Stimulated activated CD8-positive, alpha-beta memory T cell treated with anti-CD3 and anti-CD28 coated beads, Interleukin-4, amount 100 ng/mL, for 1 hour (primary cell): ENCODE data around the gene INIP.
A peak's percentile ranks its signal among the peaks of the same experiment; 100 is the strongest.

Experiments used
- DNase-seq, 2 donors: peaks; one replicate each; pipeline ENCODE4 v3.0.0-alpha.2; 2020; ENCODE audit warnings: low read depth in 2 of 2, low spot score in 1 of 2

INIP gene

GRCh38 chr9:112717661-112718331 lies at the start of gene INIP:
INIP (minus strand) TSS chr9:112718117; CDS start chr9:112716485, 1,632 bp downstream.
- DNase-seq, result peak; percentile 91 to 95

GRCh38 chr9:112765281-112765680 lies 47.4 kb upstream of the INIP start:
- no peak for DNase-seq

GRCh38 chr9:112764837-112765236 lies 46.9 kb upstream of the INIP start:
- DNase-seq, result no peak

GRCh38 chr9:112764344-112764743 lies 46.4 kb upstream of the INIP start:
- no peak for DNase-seq

- no peak for DNase-seq
These were observed 45.0 kb upstream of the INIP start for GRCh38 chr9:112762726-112763518.

- no peak for DNase-seq
These were observed 44.2 kb upstream of the INIP start for GRCh38 chr9:112761912-112762655.

GRCh38 chr9:112760821-112761220 lies 42.9 kb upstream of the INIP start:
- DNase-seq, result no peak

GRCh38 chr9:112757940-112758339 lies 40.0 kb upstream of the INIP start:
- no peak for DNase-seq

- DNase-seq, result no peak
These were observed 39.5 kb upstream of the INIP start for GRCh38 chr9:112757282-112757883.

- DNase-seq, result no peak
These were observed 37.8 kb upstream of the INIP start for GRCh38 chr9:112755675-112756074.

GRCh38 chr9:112755016-112755427 lies 37.1 kb upstream of the INIP start:
- no peak for DNase-seq

GRCh38 chr9:112754578-112754977 lies 36.7 kb upstream of the INIP start:
- no peak for DNase-seq

GRCh38 chr9:112753725-112754124 lies 35.8 kb upstream of the INIP start:
- no peak for DNase-seq

GRCh38 chr9:112752334-112753125 lies 34.6 kb upstream of the INIP start:
- DNase-seq, result no peak

- DNase-seq, result no peak
These were observed 33.3 kb upstream of the INIP start for GRCh38 chr9:112751056-112751795.

GRCh38 chr9:112750764-112751055 lies 32.8 kb upstream of the INIP start:
- no peak for DNase-seq

GRCh38 chr9:112750016-112750763 lies 32.3 kb upstream of the INIP start, which contains the start of gene SNX30:
SNX30 (plus strand) TSS chr9:112750760; CDS start chr9:112751002, 242 bp downstream.
- DNase-seq, result peak; percentile 42 to 62

- no peak for DNase-seq
These were observed 29.2 kb upstream of the INIP start for GRCh38 chr9:112747094-112747493.

GRCh38 chr9:112744177-112744576 lies 26.3 kb upstream of the INIP start:
- DNase-seq, result no peak
